ENCODE measurements around the gene MYRF. TPM values are rescaled to one million over a fixed set of nuclear protein-coding genes. Genes with fewer than 3 reads are reported as not detected.
A peak's percentile ranks its signal among the peaks of the same experiment; 100 is the strongest.

Gene MYRF
- total RNA-seq, 1 donor from 2014 or later: 0.30 TPM

DNA sequence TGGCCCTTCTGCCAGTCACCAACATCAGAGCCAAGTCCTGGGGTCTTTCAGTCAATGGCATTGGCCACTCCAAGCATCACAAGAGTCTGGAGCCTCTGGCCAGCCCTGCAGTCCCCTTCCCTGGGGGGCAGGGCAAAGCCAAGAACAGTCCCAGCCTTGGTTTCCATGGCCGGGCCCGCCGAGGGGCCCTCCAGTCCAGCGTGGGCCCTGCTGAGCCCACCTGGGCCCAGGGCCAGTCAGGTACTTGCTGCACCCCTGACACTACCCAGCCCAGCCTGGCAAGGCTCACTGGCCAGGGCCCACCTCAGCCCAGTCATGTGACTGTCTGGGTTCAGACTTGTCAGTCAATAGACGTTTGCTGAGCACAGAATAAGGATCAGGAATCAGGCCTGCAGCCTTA, 29.1 kb downstream of the MYRF start:
- ATAC-seq: no peak
- intact Hi-C loops (cut with DNase I): no loop called here

DNA sequence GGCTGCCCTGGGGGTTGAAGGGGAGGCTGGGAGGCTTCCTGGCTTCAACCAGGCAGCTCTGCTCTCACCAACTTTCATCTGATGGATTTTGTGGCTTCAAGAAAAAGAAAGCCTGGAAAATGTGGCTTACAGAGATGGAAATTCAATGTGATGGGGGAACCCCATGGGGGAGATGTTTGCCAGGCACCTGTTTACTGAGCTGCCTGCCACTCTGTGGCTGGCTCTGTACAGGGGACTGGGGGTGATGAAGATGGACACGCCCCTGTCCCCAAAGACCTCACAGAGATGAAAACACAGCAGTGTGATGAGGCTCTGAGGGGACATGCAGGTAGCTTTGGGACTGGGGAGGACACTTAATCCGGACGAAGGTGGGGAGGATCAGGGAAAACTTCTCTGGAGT, 29.9 kb downstream of the MYRF start:
- no peak for ATAC-seq

More for the DNA sequence above, 29.1 kb downstream of the MYRF start:
- DNase-seq (ENCODE audit: missing footprints): peak; percentile 54

GRCh38 chr11:61782841-61783240, 30.4 kb downstream of the MYRF start:
- ATAC-seq: no peak
- peak; percentile 40 for DNase-seq (ENCODE audit: missing footprints)
- intact Hi-C loops (cut with DNase I): no loop called here

More for the DNA sequence above, 29.9 kb downstream of the MYRF start:
- intact Hi-C loops (cut with DNase I): no loop called here
- DNase-seq (ENCODE audit: missing footprints): peak; percentile 3

DNA sequence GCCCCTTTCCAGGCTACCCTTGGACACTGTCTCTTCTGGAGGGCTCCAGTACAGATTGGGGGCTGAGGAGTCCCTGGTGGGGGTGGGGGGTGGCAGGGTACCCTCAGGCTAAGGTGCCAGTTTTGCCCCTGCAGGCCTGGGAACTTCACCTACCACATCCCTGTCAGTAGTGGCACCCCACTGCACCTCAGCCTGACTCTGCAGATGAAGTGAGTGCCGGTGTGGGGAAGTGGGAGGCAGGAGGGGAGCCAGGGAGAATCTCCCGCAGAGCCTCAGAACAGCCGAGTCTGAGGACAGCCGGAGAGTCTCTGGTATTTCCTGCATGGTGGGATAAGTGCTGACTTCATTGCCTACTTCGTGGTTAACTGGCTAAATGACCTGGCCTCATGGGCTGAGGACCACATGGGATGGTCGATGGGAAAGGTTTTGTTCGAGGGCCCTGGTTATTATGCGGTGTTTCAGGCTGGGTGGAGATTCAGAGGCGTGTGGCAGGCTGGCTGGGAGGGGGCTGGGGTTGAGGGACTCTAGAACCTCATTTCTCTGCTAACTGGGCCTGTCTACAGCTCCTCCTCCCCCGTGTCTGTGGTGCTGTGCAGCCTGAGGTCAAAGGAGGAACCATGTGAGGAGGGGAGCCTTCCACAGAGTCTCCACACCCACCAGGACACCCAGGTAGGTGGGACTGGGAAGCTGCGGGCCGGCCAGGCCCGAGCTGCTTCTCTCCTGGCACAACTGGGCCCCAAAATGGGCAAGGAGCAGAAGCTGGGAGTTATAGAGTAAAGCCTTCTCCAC, 31.5 kb downstream of the MYRF start:
- intact Hi-C loops (cut with DNase I): no loop called here
- no peak for DNase-seq (ENCODE audit: missing footprints)
- ATAC-seq: no peak

DNA sequence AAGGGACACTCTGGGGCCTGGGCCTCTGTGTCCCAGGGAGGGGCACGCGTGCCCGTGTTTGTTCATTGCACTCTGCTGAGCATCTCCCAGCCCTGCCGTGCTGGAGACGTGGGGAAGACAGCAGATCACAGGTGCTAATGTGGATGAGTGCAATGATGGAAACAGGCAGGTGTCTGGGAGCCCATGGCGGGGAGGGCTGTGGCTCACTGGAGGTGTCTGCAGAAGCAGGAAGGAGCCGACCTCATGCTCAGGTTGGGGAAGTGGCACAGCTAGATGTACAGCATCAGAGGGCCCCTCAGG, 32.0 kb downstream of the MYRF start:
- intact Hi-C loops (cut with DNase I): no loop called here
- no peak for ATAC-seq
- peak; percentile 34 for DNase-seq (ENCODE audit: missing footprints)

GRCh38 chr11:61785837-61786402, 33.5 kb downstream of the MYRF start:
- no peak for ATAC-seq
- peak; percentile 37 for DNase-seq (ENCODE audit: missing footprints)
- intact Hi-C loops (cut with DNase I): no loop called here

DNA sequence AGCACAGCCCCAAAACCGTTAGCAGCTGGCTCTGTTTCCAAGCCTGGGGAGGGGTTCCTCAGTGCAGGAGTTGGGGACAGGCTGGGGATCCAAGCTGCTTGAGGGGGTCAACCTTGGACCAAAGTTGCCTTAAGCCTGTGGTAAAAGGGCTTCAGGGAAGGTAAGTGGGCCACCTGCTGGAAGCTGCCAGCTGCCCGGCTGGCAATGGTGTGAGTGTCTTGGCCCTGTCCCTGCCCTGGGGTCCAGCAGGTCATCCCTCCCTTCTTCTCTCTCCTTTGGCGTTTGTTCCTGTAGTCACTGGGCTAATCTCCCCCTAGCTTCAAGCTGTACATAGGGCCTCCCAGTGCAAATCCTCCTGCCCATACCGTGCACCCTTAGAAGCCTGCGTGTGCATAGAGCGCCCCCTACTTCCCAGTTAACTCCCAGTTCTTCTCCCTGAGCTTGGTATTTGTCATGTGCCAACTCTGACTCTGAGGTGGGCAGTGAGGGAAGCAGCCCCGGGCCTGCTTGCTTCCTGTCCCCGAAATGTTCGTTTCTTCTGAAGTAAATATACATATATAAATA, 35.6 kb downstream of the MYRF start:
- intact Hi-C loops (cut with DNase I): no loop called here
- DNase-seq (ENCODE audit: missing footprints) (peak; percentile 23), ATAC-seq (no peak)

GRCh38 chr11:61791737-61792309, 39.4 kb downstream of the MYRF start:
- intact Hi-C loops (cut with DNase I): loop anchor here (2.0 kb wide), 2 partner anchors 291 to 317 kb away; no protein-coding TSS in a partner anchor
- ATAC-seq (peak; percentile 26), DNase-seq (ENCODE audit: missing footprints) (peak; percentile 70)

- DNase-seq (ENCODE audit: missing footprints) (peak; percentile 95), ATAC-seq (peak; percentile 93)
- intact Hi-C loops (cut with DNase I): loop anchor here (2.0 kb wide), 2 partner anchors 290 to 316 kb away; no protein-coding TSS in a partner anchor
Measured at GRCh38 chr11:61792310-61793082, 40.1 kb downstream of the MYRF start, which contains the start of the genes FEN1 and TMEM258. FEN1 (plus strand) TSS chr11:61792911; CDS start chr11:61795362, 2,451 bp downstream. TMEM258 (minus strand) TSS chr11:61792599; CDS start chr11:61792558, 41 bp downstream.

- intact Hi-C loops (cut with DNase I): loop anchor here (2.0 kb wide), 2 partner anchors 290 to 316 kb away; no protein-coding TSS in a partner anchor
Measured at GRCh38 chr11:61793083-61793828, 40.8 kb downstream of the MYRF start.

DNA sequence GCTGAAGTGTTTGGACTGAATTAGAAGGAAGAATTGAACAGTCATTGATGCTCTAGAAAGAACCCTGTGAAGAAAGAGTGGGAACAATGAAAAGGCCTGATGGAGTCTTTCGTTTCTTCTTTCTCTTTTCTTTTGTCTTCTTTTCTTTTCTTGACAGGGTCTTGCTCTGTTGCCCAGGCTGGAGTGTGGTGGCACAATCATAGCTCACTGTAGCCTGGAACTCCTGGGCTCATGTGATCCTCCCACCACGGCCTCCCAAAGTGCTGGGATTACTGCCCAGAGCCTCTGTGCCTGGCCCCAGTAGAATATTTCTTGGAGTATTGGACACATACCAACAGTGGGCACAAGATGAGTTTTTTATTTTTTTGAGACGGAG, 41.4 kb downstream of the MYRF start:
- intact Hi-C loops (cut with DNase I): loop anchor here (2.0 kb wide), 2 partner anchors 289 to 315 kb away; no protein-coding TSS in a partner anchor

More at GRCh38 chr11:61793083-61793828, 40.8 kb downstream of the MYRF start:
- ATAC-seq: no peak
- no peak for DNase-seq (ENCODE audit: missing footprints)

DNA sequence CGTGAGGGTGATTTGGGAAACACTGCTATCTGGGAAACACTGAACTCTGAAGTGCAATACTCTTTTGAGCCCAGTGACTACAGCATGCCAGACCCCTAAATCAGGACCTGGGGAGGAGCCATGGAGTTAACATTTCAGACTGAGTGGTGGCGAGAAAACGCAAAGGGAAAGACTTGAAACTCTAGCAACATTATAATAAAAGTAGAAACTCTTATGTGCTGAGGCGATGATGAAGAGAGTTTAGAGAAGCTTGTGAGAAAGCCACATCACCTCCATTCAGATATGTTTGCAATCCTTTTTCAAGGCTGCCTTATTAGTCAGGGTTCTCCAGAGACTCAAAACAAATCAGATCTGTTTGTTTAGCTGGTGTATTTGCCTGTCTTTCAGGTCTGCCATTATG, 42.1 kb downstream of the MYRF start:
- ATAC-seq: no peak
- no peak for DNase-seq (ENCODE audit: missing footprints)
- intact Hi-C loops (cut with DNase I): no loop called here

More for the DNA sequence above, 41.4 kb downstream of the MYRF start:
- no peak for ATAC-seq
- no peak for DNase-seq (ENCODE audit: missing footprints)

DNA sequence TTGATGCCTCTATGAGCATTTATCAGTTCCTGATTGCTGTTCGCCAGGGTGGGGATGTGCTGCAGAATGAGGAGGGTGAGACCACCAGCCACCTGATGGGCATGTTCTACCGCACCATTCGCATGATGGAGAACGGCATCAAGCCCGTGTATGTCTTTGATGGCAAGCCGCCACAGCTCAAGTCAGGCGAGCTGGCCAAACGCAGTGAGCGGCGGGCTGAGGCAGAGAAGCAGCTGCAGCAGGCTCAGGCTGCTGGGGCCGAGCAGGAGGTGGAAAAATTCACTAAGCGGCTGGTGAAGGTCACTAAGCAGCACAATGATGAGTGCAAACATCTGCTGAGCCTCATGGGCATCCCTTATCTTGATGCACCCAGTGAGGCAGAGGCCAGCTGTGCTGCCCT, 43.0 kb downstream of the MYRF start:
- no peak for ATAC-seq
- intact Hi-C loops (cut with DNase I): loop anchor here (5.0 kb wide), 1 partner anchor 152 kb away; no protein-coding TSS in a partner anchor

DNA sequence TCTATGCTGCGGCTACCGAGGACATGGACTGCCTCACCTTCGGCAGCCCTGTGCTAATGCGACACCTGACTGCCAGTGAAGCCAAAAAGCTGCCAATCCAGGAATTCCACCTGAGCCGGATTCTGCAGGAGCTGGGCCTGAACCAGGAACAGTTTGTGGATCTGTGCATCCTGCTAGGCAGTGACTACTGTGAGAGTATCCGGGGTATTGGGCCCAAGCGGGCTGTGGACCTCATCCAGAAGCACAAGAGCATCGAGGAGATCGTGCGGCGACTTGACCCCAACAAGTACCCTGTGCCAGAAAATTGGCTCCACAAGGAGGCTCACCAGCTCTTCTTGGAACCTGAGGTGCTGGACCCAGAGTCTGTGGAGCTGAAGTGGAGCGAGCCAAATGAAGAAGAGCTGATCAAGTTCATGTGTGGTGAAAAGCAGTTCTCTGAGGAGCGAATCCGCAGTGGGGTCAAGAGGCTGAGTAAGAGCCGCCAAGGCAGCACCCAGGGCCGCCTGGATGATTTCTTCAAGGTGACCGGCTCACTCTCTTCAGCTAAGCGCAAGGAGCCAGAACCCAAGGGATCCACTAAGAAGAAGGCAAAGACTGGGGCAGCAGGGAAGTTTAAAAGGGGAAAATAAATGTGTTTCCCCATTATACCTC, 43.6 kb downstream of the MYRF start:
- intact Hi-C loops (cut with DNase I): loop anchor here (2.0 to 5.0 kb wide), 3 partner anchors 75 to 151 kb away; no protein-coding TSS in a partner anchor
- ATAC-seq (no peak), DNase-seq (ENCODE audit: missing footprints) (no peak)

More for the DNA sequence above, 43.0 kb downstream of the MYRF start:
- peak; percentile 26 for DNase-seq (ENCODE audit: missing footprints)

GRCh38 chr11:61797263-61797944, 45.0 kb downstream of the MYRF start:
- intact Hi-C loops (cut with DNase I): loop anchor here (1.0 to 5.0 kb wide), 4 partner anchors 73 to 285 kb away; no protein-coding TSS in a partner anchor
- ATAC-seq: peak; percentile 43
- DNase-seq (ENCODE audit: missing footprints): no peak

DNA sequence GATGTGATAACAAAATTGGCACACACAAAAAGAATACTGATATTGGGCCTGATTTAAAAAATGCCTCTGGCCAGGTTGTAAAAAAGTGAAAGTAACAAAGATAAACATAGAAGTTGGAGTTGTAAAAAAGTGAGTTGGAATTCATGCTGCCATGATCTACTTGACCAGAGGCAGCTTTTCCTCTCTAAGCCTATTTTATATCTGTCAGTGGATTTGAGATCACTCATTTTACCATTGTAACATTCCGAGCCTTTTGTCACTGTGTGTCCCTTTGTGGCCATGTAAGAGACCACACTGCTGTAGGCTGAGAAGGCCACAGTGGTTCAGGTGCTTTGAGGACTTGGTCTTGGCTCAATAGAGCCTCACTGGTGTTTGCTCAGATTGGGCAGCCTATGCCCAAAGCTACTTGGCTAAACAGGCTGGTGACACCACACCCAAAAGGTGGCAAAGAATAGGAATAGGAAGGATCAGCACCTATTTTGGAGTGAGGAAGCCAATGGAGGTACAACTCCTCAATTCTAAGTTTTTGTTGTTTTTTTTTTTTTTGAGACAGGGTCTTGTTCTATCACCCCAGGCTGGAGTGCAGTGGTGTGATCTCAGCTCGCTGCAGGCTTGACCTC, 47.3 kb downstream of the MYRF start:
- DNase-seq (ENCODE audit: missing footprints) (no peak), ATAC-seq (no peak)
- intact Hi-C loops (cut with DNase I): loop anchor here (5.0 kb wide), 1 partner anchor 148 kb away; no protein-coding TSS in a partner anchor
